HG03571 (cell line): ENCODE data around the gene NFIX.

Experiments
- ATAC-seq: cut with Tn5 transposase; IDR thresholded peaks from one replicate; pipeline ENCODE4 v1.9.1; 2021; ENCODE audit not compliant: unreplicated experiment

The NFIX gene

GRCh38 chr19:13069415-13070359, 74.4 kb downstream of the NFIX start:
- no peak for ATAC-seq

GRCh38 chr19:13070425-13071140, 75.3 kb downstream of the NFIX start:
- ATAC-seq, result no peak

- no peak for ATAC-seq
Observed at GRCh38 chr19:13071444-13072187, 76.3 kb downstream of the NFIX start.

- ATAC-seq, result no peak
Observed at GRCh38 chr19:13072188-13072908, 77.1 kb downstream of the NFIX start.

GRCh38 chr19:13073263-13073662, 78.0 kb downstream of the NFIX start:
- ATAC-seq, result no peak

- ATAC-seq, result no peak
Observed at GRCh38 chr19:13074378-13074777, 79.1 kb downstream of the NFIX start.

GRCh38 chr19:13076320-13076719, 81.0 kb downstream of the NFIX start:
- ATAC-seq, result no peak

- ATAC-seq, result no peak
Observed at GRCh38 chr19:13076787-13077186, 81.5 kb downstream of the NFIX start.

- no peak for ATAC-seq
Observed at GRCh38 chr19:13077240-13077639, 82.0 kb downstream of the NFIX start.

GRCh38 chr19:13078381-13078780, 83.1 kb downstream of the NFIX start:
- no peak for ATAC-seq

GRCh38 chr19:13078897-13079541, 83.7 kb downstream of the NFIX start:
- ATAC-seq, result no peak

GRCh38 chr19:13079542-13079986, 84.3 kb downstream of the NFIX start:
- ATAC-seq, result no peak

GRCh38 chr19:13082192-13083007, 87.1 kb downstream of the NFIX start:
- ATAC-seq, result no peak

- ATAC-seq, result no peak
Observed at GRCh38 chr19:13083008-13083404, 87.7 kb downstream of the NFIX start.

GRCh38 chr19:13083627-13084026, 88.4 kb downstream of the NFIX start:
- no peak for ATAC-seq

- ATAC-seq, result no peak
Observed at GRCh38 chr19:13085666-13086065, 90.4 kb downstream of the NFIX start.

GRCh38 chr19:13086341-13086740, 91.1 kb downstream of the NFIX start:
- ATAC-seq, result no peak

- ATAC-seq, result no peak
Observed at GRCh38 chr19:13087295-13087694, 92.0 kb downstream of the NFIX start.

- no peak for ATAC-seq
Observed at GRCh38 chr19:13087795-13088537, 92.7 kb downstream of the NFIX start.
